Loucy (cell line): ENCODE data around the gene KCNJ6.

Experiments
- H2AFZ ChIP-seq: fragments of 200-600 bp; sonication (generic); 2 replicates; pipeline ENCODE4 v1.6.0; 2016; ENCODE audit warnings: antibody characterized with exemption, mild to moderate bottlenecking, low read length, moderate library complexity
- H3F3A ChIP-seq: fragments of 200-600 bp; 2 replicates; pipeline ENCODE4 v1.6.0; 2016; ENCODE audit warnings: antibody characterized with exemption, low read depth, mild to moderate bottlenecking
- H3K27me3 ChIP-seq: fragments of 200-600 bp; sonication (generic); 2 replicates; pipeline ENCODE4 v1.6.1; 2014; ENCODE audit warnings: low read length, mild to moderate bottlenecking; ENCODE audit not compliant: insufficient read depth, poor library complexity, severe bottlenecking
- H3K36me3 ChIP-seq: fragments of 200-600 bp; sonication (generic); 2 replicates; pipeline ENCODE4 v1.6.1; 2016; ENCODE audit warnings: low read length; ENCODE audit not compliant: insufficient read depth
- H3K4me1 ChIP-seq: fragments of 200-600 bp; sonication (generic); 2 replicates; pipeline ENCODE4 v1.5.1; 2014; ENCODE audit warnings: low read length, mild to moderate bottlenecking; ENCODE audit not compliant: insufficient read depth, poor library complexity, severe bottlenecking
- H3K4me2 ChIP-seq: fragments of 200-600 bp; sonication (generic); 2 replicates; pipeline ENCODE4 v1.6.0; 2014; ENCODE audit warnings: antibody characterized with exemption, low read length, low read depth, mild to moderate bottlenecking; ENCODE audit not compliant: poor library complexity, severe bottlenecking
- H3K4me3 ChIP-seq: fragments of 200-600 bp; sonication (generic); 2 replicates; pipeline ENCODE4 v1.5.1; 2014; ENCODE audit warnings: low read length, mild to moderate bottlenecking, mixed read lengths; ENCODE audit not compliant: poor library complexity, severe bottlenecking
- H3K79me2 ChIP-seq: fragments of 200-600 bp; sonication (generic); 2 replicates; pipeline ENCODE4 v1.6.1; 2014; ENCODE audit warnings: low read length; ENCODE audit not compliant: insufficient read depth
- H3K9ac ChIP-seq: fragments of 200-600 bp; sonication (generic); 2 replicates; pipeline ENCODE4 v1.6.0; 2014; ENCODE audit warnings: mild to moderate bottlenecking, low read depth, low read length, moderate library complexity; ENCODE audit not compliant: poor library complexity, severe bottlenecking
- H3K9me2 ChIP-seq: fragments of 200-600 bp; sonication (generic); replicated peaks from 2 replicates; pipeline ENCODE4 v1.6.1; 2016; ENCODE audit warnings: low read depth, low read length, mixed read lengths
- H3K9me3 ChIP-seq: fragments of 200-600 bp; sonication (generic); 2 replicates; pipeline ENCODE4 v1.6.1; 2014; ENCODE audit warnings: mild to moderate bottlenecking, antibody characterized with exemption, low read length, low read depth; ENCODE audit not compliant: insufficient read depth
- H4K20me1 ChIP-seq: fragments of 200-600 bp; sonication (generic); 2 replicates; pipeline ENCODE4 v1.6.0; 2014; ENCODE audit warnings: antibody characterized with exemption, low read length, mild to moderate bottlenecking; ENCODE audit not compliant: insufficient read depth, poor library complexity, severe bottlenecking
- EZH2phosphoT487 ChIP-seq: fragments of 200-600 bp; IDR thresholded peaks from 2 replicates; pipeline ENCODE4 v1.6.1; 2018; ENCODE audit warnings: antibody characterized with exemption, mild to moderate bottlenecking, moderate library complexity, borderline replicate concordance
- TF ChIP-seq, protein P1 (sequence below): fragments of 200-600 bp; sonication (generic); conservative IDR thresholded peaks from 2 replicates; pipeline ENCODE4 v1.5.1; 2014; ENCODE audit warnings: mild to moderate bottlenecking, antibody characterized with exemption, low read length

The KCNJ6 gene

DNA sequence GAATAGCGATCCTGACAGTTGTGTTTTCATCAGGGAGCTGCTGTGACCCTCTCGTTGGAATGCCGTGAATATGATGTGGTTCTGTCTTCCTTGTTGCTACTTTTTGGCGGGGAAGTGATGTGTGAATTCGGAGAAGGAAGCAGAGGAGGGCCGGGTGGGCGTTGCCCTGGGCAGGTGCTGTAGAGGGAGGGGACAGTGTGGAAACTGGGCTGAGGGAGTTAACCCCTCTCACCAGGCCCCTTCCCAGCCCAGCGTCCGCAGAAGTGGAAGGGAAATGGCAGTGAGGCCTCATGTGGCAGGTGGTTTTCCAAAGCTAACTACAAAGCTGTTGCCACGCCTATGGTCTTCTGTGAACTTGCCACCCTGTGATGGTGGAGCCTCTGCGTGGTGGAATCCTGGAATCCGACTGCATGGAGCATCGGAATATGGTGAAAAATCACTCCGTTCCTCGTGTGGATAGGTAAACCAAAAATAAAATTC is 321.7 kb downstream of the KCNJ6 start:
- Histone ChIP-seq H3F3A (no peaks in the 10 kb centered on the region), H3K79me2 (no peaks in the 10 kb centered on the region), H3K9me2 (no peaks in the 10 kb centered on the region), H3K27me3 (no peaks in the 10 kb centered on the region), H3K4me3 (no peak overlapping the region), H2AFZ (no peak overlapping the region), H3K9me3 (no peaks in the 10 kb centered on the region), H3K9ac (no peak overlapping the region), H3K36me3 (no peaks in the 10 kb centered on the region), H3K4me1 (peaks cover 11% of the 10 kb centered on the region), H3K4me2 (no peak overlapping the region), H4K20me1 (no peaks in the 10 kb centered on the region)
- no peak for TF ChIP-seq EZH2phosphoT487
- TF ChIP-seq, protein P1, sequence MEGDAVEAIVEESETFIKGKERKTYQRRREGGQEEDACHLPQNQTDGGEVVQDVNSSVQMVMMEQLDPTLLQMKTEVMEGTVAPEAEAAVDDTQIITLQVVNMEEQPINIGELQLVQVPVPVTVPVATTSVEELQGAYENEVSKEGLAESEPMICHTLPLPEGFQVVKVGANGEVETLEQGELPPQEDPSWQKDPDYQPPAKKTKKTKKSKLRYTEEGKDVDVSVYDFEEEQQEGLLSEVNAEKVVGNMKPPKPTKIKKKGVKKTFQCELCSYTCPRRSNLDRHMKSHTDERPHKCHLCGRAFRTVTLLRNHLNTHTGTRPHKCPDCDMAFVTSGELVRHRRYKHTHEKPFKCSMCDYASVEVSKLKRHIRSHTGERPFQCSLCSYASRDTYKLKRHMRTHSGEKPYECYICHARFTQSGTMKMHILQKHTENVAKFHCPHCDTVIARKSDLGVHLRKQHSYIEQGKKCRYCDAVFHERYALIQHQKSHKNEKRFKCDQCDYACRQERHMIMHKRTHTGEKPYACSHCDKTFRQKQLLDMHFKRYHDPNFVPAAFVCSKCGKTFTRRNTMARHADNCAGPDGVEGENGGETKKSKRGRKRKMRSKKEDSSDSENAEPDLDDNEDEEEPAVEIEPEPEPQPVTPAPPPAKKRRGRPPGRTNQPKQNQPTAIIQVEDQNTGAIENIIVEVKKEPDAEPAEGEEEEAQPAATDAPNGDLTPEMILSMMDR, result no peak

DNA sequence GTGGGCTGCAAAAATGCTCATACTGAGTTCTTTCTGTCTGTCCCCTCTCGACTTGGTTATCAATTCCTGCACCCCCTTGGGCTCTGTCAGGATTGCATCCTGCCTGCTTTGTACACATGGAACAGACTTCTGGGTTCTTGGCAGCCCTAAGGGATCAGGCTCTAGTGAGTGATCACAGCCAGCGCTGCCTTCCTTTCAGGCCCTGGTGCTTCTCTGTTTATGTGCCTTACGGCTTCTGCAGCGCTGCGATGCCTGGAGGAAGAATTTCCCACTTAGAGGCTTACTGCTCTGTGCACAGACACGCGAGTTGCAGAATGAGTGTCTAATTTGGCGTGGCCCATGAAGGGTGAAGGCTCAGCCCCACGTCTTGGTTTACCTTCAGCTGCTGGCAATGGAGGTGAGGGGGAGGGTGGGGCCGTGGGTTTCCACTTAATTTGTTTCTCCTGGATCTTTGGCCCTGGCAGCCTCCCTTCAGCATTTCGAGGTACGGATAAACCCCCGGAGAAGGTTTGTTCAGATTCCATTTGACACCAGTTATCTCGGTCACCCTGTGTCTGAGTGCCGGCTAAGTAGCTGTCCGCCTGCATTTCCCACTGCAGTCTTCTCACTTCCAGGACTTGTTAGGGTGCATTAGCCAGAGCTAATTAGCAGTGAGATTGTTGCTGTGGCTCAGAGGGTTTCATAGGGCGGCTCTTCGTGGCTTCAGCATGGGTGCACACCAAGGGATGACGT is 322.4 kb downstream of the KCNJ6 start:
- no peaks in the 10 kb centered on the region for H3K27me3 ChIP-seq
- H3K9me2 ChIP-seq, result no peaks in the 10 kb centered on the region
- no peaks in the 10 kb centered on the region for H3K36me3 ChIP-seq
- H3K4me1 ChIP-seq, result peaks cover 11% of the 10 kb centered on the region
- no peaks in the 10 kb centered on the region for H3F3A ChIP-seq
- H3K79me2 ChIP-seq, result no peaks in the 10 kb centered on the region
- H3K9ac ChIP-seq, result no peak overlapping the region
- no peak overlapping the region for H2AFZ ChIP-seq
- TF ChIP-seq EZH2phosphoT487, result no peak
- TF ChIP-seq, protein P1, result no peak
- no peak overlapping the region for H3K4me3 ChIP-seq
- H4K20me1 ChIP-seq, result no peaks in the 10 kb centered on the region
- no peaks in the 10 kb centered on the region for H3K9me3 ChIP-seq
- no peak overlapping the region for H3K4me2 ChIP-seq

DNA sequence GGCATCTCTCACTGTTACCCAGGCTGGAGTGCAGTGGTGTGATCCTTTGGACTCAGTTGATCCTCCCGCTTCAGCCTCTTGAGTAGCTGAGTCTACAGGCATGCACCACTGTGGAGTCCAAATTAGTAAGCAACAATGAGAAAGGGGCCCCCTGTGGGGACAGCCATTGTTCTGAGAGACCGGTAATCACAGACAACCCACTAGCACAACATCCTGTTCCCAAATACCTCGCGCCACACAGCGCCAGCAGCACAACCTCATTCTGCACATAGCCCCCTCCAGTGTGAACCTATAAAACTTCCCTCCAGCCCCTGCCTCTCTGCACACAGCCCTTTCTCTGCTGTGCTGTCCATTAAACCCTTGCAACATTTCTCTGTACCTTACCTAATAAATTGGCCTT is 323.2 kb downstream of the KCNJ6 start:
- H3K79me2 ChIP-seq, result no peaks in the 10 kb centered on the region
- no peak for TF ChIP-seq EZH2phosphoT487
- TF ChIP-seq, protein P1, result no peak
- H4K20me1 ChIP-seq, result no peaks in the 10 kb centered on the region
- no peaks in the 10 kb centered on the region for H3K9me3 ChIP-seq
- H3K27me3 ChIP-seq, result no peaks in the 10 kb centered on the region
- no peaks in the 10 kb centered on the region for H3K36me3 ChIP-seq
- no peak overlapping the region for H3K4me3 ChIP-seq
- H3K4me1 ChIP-seq, result peaks cover 11% of the 10 kb centered on the region
- no peak overlapping the region for H2AFZ ChIP-seq
- no peaks in the 10 kb centered on the region for H3F3A ChIP-seq
- no peak overlapping the region for H3K9ac ChIP-seq
- no peaks in the 10 kb centered on the region for H3K9me2 ChIP-seq
- H3K4me2 ChIP-seq, result peak overlapping the region; percentile 8
